ENCODE measurements around the gene ADGRA1.

The ADGRA1 gene

GRCh38 chr10:133045556-133046389, 42.0 kb upstream of the ADGRA1 start:
- Histone ChIP-seq H2AFZ (ENCODE audit: low read depth, low read length) (no peak overlapping the region), H3K36me3 (ENCODE audit: insufficient read depth, low read length) (no peaks in the 10 kb centered on the region), H3K4me2 (ENCODE audit: insufficient read depth, low read length) (no peak overlapping the region), H3K79me2 (ENCODE audit: insufficient read depth, low read length) (no peaks in the 10 kb centered on the region), H3K4me1 (ENCODE audit: insufficient read depth, low read length) (no peaks in the 10 kb centered on the region), H3K4me3 (ENCODE audit: low read depth in 1 of 2, low read length in 2 of 2) (no peak overlapping the region), H3K27ac (ENCODE audit: low read length) (no peak overlapping the region), H3K9ac (ENCODE audit: low read depth, low read length) (no peak overlapping the region), H4K20me1 (ENCODE audit: insufficient read depth, low read length) (peaks cover 9% of the 10 kb centered on the region), H3K9me3 (ENCODE audit: insufficient read depth, low read length, severe bottlenecking) (no peaks in the 10 kb centered on the region), H3K27me3 (ENCODE audit: insufficient read depth, low read length, poor library complexity) (no peaks in the 10 kb centered on the region)
- TF ChIP-seq CTCF (IDR thresholded peaks at IDR 0.05; ENCODE audit: borderline replicate concordance, extremely low read depth, low read length, poor library complexity, severe bottlenecking), result no peak
- no peak for TF ChIP-seq EZH2 (IDR thresholded peaks at IDR 0.05; ENCODE audit: borderline replicate concordance, low read depth, low read length, severe bottlenecking)
- DNase-seq (peak; percentile 52), ATAC-seq (ENCODE audit: insufficient read depth, low read depth) (peak; percentile 70)

DNA sequence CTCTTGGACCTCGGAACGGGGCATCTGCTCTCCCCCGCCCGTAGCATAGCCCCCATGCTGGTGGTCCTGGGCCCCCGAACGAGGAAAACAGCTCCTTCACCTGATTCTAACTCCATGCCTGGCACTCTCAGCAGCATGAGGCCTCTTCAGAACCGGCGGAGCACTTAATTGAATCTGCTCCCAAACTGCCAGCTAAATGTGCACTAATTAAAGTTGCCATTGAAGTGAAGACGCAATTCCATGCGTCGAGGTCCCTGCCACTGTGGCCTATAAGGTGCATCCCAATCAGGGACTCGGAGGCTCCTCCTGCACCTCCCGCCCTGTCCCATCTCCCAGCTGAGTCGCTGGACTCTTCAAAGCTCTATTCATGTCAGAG, 41.3 kb upstream of the ADGRA1 start:
- no peak overlapping the region for H3K4me3 ChIP-seq (ENCODE audit: low read depth in 1 of 2, low read length in 2 of 2)
- no peak overlapping the region for H3K4me2 ChIP-seq (ENCODE audit: insufficient read depth, low read length)
- no peak overlapping the region for H2AFZ ChIP-seq (ENCODE audit: low read depth, low read length)
- no peak for TF ChIP-seq EZH2 (IDR thresholded peaks at IDR 0.05; ENCODE audit: borderline replicate concordance, low read depth, low read length, severe bottlenecking)
- no peak for TF ChIP-seq CTCF (IDR thresholded peaks at IDR 0.05; ENCODE audit: borderline replicate concordance, extremely low read depth, low read length, poor library complexity, severe bottlenecking)
- no peak overlapping the region for H3K9ac ChIP-seq (ENCODE audit: low read depth, low read length)
- no peaks in the 10 kb centered on the region for H3K36me3 ChIP-seq (ENCODE audit: insufficient read depth, low read length)
- no peaks in the 10 kb centered on the region for H3K27me3 ChIP-seq (ENCODE audit: insufficient read depth, low read length, poor library complexity)
- H3K27ac ChIP-seq (ENCODE audit: low read length), result no peak overlapping the region
- peaks cover 14% of the 10 kb centered on the region for H4K20me1 ChIP-seq (ENCODE audit: insufficient read depth, low read length)
- H3K4me1 ChIP-seq (ENCODE audit: insufficient read depth, low read length), result no peaks in the 10 kb centered on the region
- no peak for ATAC-seq (ENCODE audit: insufficient read depth, low read depth)
- H3K79me2 ChIP-seq (ENCODE audit: insufficient read depth, low read length), result no peaks in the 10 kb centered on the region
- no peak for DNase-seq
- no peaks in the 10 kb centered on the region for H3K9me3 ChIP-seq (ENCODE audit: insufficient read depth, low read length, severe bottlenecking)

- Histone ChIP-seq H4K20me1 (ENCODE audit: insufficient read depth, low read length) (peaks cover 9% of the 10 kb centered on the region), H3K9ac (ENCODE audit: low read depth, low read length) (no peak overlapping the region), H3K79me2 (ENCODE audit: insufficient read depth, low read length) (no peaks in the 10 kb centered on the region), H2AFZ (ENCODE audit: low read depth, low read length) (no peak overlapping the region), H3K9me3 (ENCODE audit: insufficient read depth, low read length, severe bottlenecking) (no peaks in the 10 kb centered on the region), H3K4me1 (ENCODE audit: insufficient read depth, low read length) (no peaks in the 10 kb centered on the region), H3K27me3 (ENCODE audit: insufficient read depth, low read length, poor library complexity) (no peaks in the 10 kb centered on the region), H3K4me3 (ENCODE audit: low read depth in 1 of 2, low read length in 2 of 2) (no peak overlapping the region), H3K4me2 (ENCODE audit: insufficient read depth, low read length) (no peak overlapping the region), H3K36me3 (ENCODE audit: insufficient read depth, low read length) (no peaks in the 10 kb centered on the region), H3K27ac (ENCODE audit: low read length) (no peak overlapping the region)
- TF ChIP-seq CTCF (IDR thresholded peaks at IDR 0.05; ENCODE audit: borderline replicate concordance, extremely low read depth, low read length, poor library complexity, severe bottlenecking) (no peak), EZH2 (IDR thresholded peaks at IDR 0.05; ENCODE audit: borderline replicate concordance, low read depth, low read length, severe bottlenecking) (no peak)
- DNase-seq (no peak), ATAC-seq (ENCODE audit: insufficient read depth, low read depth) (no peak)
Observed at GRCh38 chr10:133047526-133048123, 40.1 kb upstream of the ADGRA1 start.

Measured in DND-41 (cell line).